Measurements from ENCODE around the gene SAMD15.
A peak's percentile ranks its signal among the peaks of the same experiment; 100 is the strongest.

The SAMD15 gene

DNA sequence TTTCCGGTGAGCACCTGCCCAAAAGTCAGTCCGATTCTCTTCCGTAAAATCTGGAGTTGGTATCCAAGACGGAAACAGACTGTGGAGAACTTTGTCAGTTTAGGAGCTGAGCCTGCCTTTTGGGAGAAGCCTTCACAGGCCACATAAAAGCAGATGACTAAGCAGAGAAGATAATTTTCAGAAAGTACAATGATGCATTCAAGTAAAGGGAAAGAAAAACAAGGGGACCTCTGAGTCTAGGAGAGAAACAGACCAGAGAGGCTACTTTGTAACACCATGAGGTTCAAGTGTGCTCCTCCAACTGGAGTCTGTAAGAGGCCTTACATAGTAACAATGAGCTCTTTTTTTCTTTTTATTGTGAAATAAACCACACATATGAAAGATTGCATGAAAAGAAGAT, 21.4 kb upstream of the SAMD15 start:
- no peak for TF ChIP-seq POLR2A (IDR thresholded peaks at IDR 0.05; ENCODE audit: low read depth, low read length)
- DNase-seq (ENCODE audit: insufficient read length, low spot score) (no peak), FAIRE-seq (no peak)

GRCh38 chr14:77356899-77357298, 20.3 kb upstream of the SAMD15 start:
- no peak for FAIRE-seq
- no peak for DNase-seq (ENCODE audit: insufficient read length, low spot score)
- TF ChIP-seq POLR2A (IDR thresholded peaks at IDR 0.05; ENCODE audit: low read depth, low read length), result no peak

- no peak for DNase-seq (ENCODE audit: insufficient read length, low spot score)
- TF ChIP-seq POLR2A (IDR thresholded peaks at IDR 0.05; ENCODE audit: low read depth, low read length), result no peak
- no peak for FAIRE-seq
These were observed 17.6 kb upstream of the SAMD15 start for GRCh38 chr14:77359626-77360025.

GRCh38 chr14:77364146-77364545, 13.0 kb upstream of the SAMD15 start:
- FAIRE-seq, result no peak
- TF ChIP-seq POLR2A (IDR thresholded peaks at IDR 0.05; ENCODE audit: low read depth, low read length), result no peak
- DNase-seq (ENCODE audit: insufficient read length, low spot score), result no peak

GRCh38 chr14:77369285-77369684, 7.9 kb upstream of the SAMD15 start:
- FAIRE-seq (no peak), DNase-seq (ENCODE audit: insufficient read length, low spot score) (no peak)
- no peak for TF ChIP-seq POLR2A (IDR thresholded peaks at IDR 0.05; ENCODE audit: low read depth, low read length)

DNA sequence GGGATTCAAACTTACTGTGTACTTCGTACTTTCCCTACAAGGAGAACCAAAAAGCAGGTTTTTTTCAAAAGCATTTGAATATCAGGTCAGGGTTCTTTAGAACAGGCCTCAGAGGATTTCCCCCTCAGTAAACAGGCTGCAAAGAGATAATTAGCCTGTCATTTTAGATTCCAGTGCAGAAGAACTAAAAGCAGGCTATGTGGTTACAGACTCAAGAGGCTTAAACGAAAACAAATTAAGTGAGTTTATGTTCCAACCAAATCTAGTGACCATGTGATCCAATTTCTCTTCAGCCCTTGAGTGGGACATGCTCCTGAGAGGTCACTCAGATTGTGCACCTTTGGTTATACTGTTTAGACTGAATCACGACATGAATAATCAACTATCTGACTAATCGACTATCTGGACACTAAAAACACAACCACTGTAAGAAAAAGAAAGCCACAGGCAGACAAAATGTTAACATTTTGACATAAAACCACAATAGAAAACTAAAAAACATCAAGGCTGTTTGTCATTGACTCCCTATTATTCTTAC, 4.8 kb upstream of the SAMD15 start:
- FAIRE-seq, result peak; percentile 73
- TF ChIP-seq POLR2A (IDR thresholded peaks at IDR 0.05; ENCODE audit: low read depth, low read length), result no peak
- no peak for DNase-seq (ENCODE audit: insufficient read length, low spot score)

DNA sequence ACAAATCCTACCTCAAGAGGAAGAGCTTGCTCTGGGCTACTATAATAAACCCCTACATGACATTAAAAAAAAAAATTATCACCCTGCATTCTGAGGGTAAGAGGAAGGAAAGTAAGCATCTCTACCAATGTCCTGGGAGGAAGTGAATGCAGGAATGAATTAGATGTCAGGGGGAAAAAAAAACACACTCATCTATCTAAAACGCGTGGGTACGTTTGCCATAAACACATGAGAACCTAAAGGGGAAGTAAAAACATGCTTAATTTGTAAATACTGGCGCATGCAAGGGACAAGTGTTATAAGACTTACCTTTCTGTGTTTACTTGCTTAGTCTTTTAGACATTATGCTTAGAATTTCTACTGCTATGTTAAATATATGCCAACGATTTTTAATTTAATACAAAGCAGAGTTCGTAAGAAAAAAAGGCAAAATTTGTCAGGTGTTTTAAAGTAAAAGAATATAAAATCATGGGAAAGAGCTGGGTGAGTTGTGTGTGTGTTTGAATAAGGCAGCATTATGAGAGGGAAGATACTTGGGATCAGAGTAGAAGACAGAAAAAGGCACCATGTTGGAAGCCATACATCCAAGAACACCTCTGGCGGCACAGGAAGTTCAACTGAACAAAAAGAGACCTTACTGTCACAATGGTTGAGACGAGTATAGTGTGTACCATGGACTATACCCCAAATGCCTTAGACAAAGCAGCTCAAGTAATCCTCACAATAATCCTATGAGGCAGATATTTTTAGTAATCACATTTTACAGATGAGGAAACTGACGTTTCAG, 1.8 kb upstream of the SAMD15 start:
- no peak for FAIRE-seq
- no peak for DNase-seq (ENCODE audit: insufficient read length, low spot score)
- no peak for TF ChIP-seq POLR2A (IDR thresholded peaks at IDR 0.05; ENCODE audit: low read depth, low read length)

DNA sequence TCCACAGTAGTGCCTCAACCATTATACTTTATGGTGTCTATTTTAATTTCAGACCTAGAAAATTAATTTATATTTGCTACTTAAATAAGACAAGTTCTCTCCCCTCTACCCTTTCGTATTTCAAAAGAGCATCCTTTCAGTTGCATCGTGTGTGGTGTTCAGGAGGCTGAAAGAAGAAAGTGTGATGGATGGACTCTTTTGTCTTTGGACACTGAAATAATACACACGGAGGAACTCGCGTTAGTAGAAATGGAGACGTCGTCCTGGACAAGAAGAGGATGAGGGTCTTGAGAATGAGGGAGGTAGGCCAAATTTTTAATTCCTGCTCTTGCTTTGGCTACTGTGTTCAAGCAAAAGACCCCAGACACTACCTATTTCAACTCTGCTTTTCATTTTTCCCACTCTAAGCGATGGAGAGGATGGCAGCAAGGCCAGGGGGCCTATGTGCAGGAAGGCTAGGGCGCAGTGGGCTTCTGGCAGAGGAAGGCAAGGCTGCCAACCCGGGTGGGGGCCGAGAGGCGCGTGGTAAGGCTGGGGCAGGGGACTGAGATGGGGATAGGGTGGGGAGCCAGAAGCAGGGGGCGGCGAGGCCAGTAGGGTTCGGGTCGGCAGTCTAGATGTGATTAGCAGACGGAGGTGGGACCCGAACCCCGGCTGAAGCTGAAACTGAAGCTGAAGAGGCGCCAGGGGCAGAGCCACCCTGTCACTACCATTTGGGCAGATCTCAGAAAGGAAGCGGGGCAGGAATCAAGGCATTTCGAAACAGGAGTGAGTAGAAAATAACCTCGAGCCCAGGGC, 1.0 kb upstream of the SAMD15 start:
- no peak for TF ChIP-seq POLR2A (IDR thresholded peaks at IDR 0.05; ENCODE audit: low read depth, low read length)
- FAIRE-seq, result no peak
- peak; percentile 8 for DNase-seq (ENCODE audit: insufficient read length, low spot score)

DNA sequence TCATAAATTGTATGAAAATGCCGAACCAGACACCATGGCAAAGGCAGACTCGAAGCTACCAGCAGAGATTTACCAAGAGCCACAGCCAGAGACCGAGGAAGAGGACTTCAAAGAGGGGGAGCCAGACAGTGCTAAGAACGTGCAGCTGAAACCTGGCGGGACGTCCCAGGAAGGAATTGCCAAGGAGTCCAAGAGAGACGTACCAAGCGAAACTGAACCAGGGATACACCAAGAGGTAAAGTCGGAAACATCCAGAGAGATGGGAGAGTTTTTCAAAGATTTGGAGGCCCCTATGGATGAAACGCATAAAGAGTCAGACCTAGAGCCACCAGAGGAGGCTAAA, 294 bp downstream of the SAMD15 start:
- TF ChIP-seq POLR2A (IDR thresholded peaks at IDR 0.05; ENCODE audit: low read depth, low read length), result no peak
- no peak for DNase-seq (ENCODE audit: insufficient read length, low spot score)
- FAIRE-seq, result no peak

DNA sequence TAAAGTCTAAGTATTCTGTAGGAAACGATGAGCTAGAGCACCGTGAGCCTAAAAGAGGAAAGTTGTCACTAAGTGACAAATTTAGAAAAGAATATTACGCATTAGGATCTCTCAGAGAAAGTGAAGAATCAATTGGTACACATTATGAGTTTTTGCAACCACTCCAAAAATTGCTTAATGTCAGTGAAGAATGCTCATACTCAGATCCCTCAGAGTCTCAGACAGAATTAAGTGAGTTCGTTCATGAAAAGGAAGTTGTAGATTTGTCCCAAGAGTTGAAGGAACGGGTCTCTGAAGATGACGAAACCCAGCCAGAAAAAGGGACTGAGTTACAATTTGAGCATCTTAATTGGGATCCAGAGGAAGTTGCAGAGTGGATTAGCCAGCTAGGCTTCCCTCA, 1.5 kb downstream of the SAMD15 start:
- no peak for TF ChIP-seq POLR2A (IDR thresholded peaks at IDR 0.05; ENCODE audit: low read depth, low read length)
- no peak for DNase-seq (ENCODE audit: insufficient read length, low spot score)
- no peak for FAIRE-seq

GRCh38 chr14:77390188-77390587, 13.0 kb downstream of the SAMD15 start:
- TF ChIP-seq POLR2A (IDR thresholded peaks at IDR 0.05; ENCODE audit: low read depth, low read length), result no peak
- no peak for FAIRE-seq
- DNase-seq (ENCODE audit: insufficient read length, low spot score), result no peak

DNA sequence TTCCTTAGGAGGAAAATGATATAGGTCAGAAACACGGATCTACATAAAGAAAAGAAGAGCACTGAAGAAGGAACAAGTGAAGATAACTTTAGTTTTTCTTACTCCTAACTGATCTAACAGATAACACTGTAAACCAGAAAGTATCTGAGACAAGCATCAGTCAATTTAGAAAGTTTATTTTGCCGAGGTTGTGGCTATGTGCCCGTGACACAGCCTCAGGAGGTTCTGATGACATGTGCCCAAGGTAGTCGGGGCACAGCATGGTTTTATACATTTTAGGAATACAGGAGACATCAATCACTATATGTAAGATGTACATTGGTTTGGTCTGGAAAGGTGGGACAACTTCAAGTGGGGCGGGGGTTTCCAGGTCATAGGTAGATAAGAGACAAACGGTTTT, 23.0 kb downstream of the SAMD15 start:
- DNase-seq (ENCODE audit: insufficient read length, low spot score) (no peak), FAIRE-seq (no peak)
- no peak for TF ChIP-seq POLR2A (IDR thresholded peaks at IDR 0.05; ENCODE audit: low read depth, low read length)

DNA sequence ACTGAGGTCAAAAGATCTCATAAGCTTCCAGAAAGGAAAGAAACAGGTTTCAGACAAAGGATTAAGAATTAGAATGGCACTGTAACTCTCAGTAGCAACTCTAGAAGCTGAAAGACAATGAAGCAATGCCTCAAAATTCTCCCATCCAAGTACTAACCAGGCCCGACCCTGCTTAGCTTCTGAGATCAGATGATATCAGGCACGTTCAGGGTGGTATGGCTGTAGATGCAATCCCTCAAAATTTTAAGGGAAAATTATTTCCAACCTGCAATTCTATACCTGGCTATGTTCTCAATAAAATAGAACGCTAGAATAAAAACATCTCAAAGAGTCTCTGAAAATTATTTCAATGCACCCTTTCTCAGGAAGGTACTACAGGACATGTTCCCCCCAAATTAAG, 26.6 kb downstream of the SAMD15 start:
- DNase-seq (ENCODE audit: insufficient read length, low spot score) (no peak), FAIRE-seq (no peak)
- TF ChIP-seq POLR2A (IDR thresholded peaks at IDR 0.05; ENCODE audit: low read depth, low read length), result no peak

DNA sequence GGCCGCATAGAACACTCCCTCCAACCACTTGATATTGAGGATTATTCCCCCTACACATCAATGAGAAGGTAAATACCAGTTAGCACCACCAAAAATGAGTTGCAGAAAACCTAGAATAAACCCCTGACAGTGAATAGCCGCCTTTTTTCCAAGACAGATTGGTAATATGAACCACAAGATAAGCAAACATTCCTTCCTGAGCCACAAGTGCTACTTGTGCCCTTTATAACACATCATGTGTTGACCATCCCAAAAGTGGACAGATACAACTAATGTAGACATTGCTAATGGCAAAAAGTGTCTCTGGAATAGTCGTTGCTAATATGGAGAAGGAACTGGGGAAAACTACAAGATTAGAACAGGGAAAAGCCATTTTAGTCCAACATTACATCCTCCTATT, 28.9 kb downstream of the SAMD15 start:
- DNase-seq (ENCODE audit: insufficient read length, low spot score) (no peak), FAIRE-seq (no peak)
- no peak for TF ChIP-seq POLR2A (IDR thresholded peaks at IDR 0.05; ENCODE audit: low read depth, low read length)

DNA sequence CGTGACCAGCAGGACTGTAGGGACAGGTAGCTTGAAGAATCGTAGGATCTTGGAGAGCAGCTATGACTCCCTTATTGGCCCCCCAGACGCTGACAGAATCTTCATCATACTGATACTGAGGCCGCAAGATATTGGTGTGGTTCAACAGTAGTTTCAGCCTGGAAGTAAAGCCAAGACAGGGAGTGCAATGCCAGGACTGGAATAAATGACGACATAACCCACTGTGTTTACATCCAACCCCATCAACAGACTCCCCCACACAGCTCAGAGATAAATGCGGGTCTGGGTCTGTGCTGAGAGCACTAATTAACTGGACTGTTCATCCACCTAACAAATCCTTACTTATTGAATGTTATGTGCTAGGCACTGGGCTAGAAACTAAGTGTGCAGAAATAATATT, 29.5 kb downstream of the SAMD15 start:
- no peak for FAIRE-seq
- no peak for TF ChIP-seq POLR2A (IDR thresholded peaks at IDR 0.05; ENCODE audit: low read depth, low read length)
- DNase-seq (ENCODE audit: insufficient read length, low spot score), result no peak

Measured in H54 (cell line).